ENCODE measurements around the gene SNX10. TPM values are rescaled to one million over a fixed set of nuclear protein-coding genes. Genes with fewer than 3 reads are reported as not detected.

SNX10 gene
- total and polyA plus RNA-seq, 2 of the 8 experiments (the other 6 are each of a cell fraction or from before 2014, with no cell fraction given): 4.4 to 9.6 TPM

DNA sequence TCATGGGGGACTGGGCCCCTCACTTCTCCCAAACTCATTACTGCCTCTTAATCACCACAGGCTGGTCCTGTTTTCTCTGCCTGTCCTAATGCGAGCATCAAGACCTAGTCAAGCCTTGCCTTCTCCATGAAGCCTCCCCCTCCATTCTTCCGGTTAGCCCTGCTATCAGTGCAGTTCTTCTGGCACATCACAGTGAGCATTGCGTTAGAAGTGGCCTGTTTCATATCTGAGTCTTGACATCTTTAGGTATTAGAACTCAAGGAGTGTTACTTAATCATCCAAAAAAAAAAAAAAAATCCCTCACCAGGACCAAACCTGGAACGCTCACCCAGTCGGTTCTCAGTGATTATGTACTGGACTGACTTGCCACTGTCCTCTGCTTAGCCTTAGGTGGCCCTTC is 17.4 kb downstream of the SNX10 start (continued):
- TF ChIP-seq, protein P1, sequence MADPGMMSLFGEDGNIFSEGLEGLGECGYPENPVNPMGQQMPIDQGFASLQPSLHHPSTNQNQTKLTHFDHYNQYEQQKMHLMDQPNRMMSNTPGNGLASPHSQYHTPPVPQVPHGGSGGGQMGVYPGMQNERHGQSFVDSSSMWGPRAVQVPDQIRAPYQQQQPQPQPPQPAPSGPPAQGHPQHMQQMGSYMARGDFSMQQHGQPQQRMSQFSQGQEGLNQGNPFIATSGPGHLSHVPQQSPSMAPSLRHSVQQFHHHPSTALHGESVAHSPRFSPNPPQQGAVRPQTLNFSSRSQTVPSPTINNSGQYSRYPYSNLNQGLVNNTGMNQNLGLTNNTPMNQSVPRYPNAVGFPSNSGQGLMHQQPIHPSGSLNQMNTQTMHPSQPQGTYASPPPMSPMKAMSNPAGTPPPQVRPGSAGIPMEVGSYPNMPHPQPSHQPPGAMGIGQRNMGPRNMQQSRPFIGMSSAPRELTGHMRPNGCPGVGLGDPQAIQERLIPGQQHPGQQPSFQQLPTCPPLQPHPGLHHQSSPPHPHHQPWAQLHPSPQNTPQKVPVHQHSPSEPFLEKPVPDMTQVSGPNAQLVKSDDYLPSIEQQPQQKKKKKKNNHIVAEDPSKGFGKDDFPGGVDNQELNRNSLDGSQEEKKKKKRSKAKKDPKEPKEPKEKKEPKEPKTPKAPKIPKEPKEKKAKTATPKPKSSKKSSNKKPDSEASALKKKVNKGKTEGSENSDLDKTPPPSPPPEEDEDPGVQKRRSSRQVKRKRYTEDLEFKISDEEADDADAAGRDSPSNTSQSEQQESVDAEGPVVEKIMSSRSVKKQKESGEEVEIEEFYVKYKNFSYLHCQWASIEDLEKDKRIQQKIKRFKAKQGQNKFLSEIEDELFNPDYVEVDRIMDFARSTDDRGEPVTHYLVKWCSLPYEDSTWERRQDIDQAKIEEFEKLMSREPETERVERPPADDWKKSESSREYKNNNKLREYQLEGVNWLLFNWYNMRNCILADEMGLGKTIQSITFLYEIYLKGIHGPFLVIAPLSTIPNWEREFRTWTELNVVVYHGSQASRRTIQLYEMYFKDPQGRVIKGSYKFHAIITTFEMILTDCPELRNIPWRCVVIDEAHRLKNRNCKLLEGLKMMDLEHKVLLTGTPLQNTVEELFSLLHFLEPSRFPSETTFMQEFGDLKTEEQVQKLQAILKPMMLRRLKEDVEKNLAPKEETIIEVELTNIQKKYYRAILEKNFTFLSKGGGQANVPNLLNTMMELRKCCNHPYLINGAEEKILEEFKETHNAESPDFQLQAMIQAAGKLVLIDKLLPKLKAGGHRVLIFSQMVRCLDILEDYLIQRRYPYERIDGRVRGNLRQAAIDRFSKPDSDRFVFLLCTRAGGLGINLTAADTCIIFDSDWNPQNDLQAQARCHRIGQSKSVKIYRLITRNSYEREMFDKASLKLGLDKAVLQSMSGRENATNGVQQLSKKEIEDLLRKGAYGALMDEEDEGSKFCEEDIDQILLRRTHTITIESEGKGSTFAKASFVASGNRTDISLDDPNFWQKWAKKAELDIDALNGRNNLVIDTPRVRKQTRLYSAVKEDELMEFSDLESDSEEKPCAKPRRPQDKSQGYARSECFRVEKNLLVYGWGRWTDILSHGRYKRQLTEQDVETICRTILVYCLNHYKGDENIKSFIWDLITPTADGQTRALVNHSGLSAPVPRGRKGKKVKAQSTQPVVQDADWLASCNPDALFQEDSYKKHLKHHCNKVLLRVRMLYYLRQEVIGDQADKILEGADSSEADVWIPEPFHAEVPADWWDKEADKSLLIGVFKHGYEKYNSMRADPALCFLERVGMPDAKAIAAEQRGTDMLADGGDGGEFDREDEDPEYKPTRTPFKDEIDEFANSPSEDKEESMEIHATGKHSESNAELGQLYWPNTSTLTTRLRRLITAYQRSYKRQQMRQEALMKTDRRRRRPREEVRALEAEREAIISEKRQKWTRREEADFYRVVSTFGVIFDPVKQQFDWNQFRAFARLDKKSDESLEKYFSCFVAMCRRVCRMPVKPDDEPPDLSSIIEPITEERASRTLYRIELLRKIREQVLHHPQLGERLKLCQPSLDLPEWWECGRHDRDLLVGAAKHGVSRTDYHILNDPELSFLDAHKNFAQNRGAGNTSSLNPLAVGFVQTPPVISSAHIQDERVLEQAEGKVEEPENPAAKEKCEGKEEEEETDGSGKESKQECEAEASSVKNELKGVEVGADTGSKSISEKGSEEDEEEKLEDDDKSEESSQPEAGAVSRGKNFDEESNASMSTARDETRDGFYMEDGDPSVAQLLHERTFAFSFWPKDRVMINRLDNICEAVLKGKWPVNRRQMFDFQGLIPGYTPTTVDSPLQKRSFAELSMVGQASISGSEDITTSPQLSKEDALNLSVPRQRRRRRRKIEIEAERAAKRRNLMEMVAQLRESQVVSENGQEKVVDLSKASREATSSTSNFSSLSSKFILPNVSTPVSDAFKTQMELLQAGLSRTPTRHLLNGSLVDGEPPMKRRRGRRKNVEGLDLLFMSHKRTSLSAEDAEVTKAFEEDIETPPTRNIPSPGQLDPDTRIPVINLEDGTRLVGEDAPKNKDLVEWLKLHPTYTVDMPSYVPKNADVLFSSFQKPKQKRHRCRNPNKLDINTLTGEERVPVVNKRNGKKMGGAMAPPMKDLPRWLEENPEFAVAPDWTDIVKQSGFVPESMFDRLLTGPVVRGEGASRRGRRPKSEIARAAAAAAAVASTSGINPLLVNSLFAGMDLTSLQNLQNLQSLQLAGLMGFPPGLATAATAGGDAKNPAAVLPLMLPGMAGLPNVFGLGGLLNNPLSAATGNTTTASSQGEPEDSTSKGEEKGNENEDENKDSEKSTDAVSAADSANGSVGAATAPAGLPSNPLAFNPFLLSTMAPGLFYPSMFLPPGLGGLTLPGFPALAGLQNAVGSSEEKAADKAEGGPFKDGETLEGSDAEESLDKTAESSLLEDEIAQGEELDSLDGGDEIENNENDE (IDR thresholded peaks at IDR 0.05; ENCODE audit: insufficient replicate concordance, low read length): no peak
- TF ChIP-seq SUZ12 (IDR thresholded peaks at IDR 0.05; ENCODE audit: low read length): no peak
- TF ChIP-seq MAFK (IDR thresholded peaks at IDR 0.05; ENCODE audit: low read depth, low read length): no peak
- TF ChIP-seq HDAC6 (IDR thresholded peaks at IDR 0.05; ENCODE audit: low read depth, low read length): no peak
- TF ChIP-seq HDAC2 (IDR thresholded peaks at IDR 0.05; ENCODE audit: borderline replicate concordance in 1 of 2, low read depth in 2 of 2, low read length in 2 of 2): no peak
- TF ChIP-seq JUND (IDR thresholded peaks at IDR 0.05; ENCODE audit: low read length): no peak
- no peak for TF ChIP-seq CTBP2 (IDR thresholded peaks at IDR 0.05; ENCODE audit: borderline replicate concordance, insufficient read depth, insufficient read length, low read length)
- TF ChIP-seq, protein P2, sequence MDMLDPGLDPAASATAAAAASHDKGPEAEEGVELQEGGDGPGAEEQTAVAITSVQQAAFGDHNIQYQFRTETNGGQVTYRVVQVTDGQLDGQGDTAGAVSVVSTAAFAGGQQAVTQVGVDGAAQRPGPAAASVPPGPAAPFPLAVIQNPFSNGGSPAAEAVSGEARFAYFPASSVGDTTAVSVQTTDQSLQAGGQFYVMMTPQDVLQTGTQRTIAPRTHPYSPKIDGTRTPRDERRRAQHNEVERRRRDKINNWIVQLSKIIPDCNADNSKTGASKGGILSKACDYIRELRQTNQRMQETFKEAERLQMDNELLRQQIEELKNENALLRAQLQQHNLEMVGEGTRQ (IDR thresholded peaks at IDR 0.05; ENCODE audit: low read length): no peak
- TF ChIP-seq GTF2F1 (IDR thresholded peaks at IDR 0.05; ENCODE audit: borderline replicate concordance, low read depth, low read length): no peak
- no peak for TF ChIP-seq BACH1 (IDR thresholded peaks at IDR 0.05; ENCODE audit: low read length)

All from H1 (cell line).